Measurements from ENCODE around the gene CDPF1.

DNA sequence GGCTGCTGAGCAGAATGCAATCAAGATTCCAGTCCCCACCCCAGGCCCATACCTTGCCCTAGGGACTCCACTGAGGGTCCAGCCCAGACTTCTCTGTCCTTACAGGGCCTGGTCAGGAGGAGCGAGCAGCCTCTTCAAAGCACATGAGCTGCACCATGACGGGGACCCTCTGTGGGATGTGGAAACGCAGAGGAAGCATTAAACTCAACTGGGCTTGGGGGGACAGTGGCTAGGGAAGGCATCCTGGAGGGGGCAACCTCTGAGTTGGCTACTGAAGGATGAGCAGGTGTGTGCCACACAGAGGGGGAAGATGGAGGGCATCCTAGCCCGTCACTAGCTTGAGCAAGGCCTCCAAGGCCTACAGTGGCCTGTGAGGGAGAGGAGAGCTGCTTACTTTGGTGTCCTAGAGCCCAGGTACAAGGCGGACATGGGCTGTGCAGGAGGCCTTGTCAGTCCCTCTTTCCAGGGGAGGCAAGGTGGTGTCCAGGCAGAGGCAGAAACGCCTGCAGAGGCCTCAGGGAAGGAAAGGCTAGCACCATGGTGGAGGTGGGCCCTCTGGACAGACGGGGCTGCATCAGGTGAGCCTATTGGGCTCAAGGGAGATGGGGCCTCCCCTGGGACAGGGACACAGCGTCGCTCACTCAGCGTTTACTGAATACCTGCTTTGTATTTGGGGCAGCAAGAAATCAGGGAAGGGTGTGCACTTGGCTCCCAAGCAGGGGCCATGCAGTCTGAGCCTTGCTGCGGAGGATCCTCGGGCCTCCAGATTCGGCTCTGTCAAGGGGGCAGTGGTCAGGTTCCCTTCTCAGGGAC is 32.0 kb upstream of the CDPF1 start:
- TF ChIP-seq, protein P1, sequence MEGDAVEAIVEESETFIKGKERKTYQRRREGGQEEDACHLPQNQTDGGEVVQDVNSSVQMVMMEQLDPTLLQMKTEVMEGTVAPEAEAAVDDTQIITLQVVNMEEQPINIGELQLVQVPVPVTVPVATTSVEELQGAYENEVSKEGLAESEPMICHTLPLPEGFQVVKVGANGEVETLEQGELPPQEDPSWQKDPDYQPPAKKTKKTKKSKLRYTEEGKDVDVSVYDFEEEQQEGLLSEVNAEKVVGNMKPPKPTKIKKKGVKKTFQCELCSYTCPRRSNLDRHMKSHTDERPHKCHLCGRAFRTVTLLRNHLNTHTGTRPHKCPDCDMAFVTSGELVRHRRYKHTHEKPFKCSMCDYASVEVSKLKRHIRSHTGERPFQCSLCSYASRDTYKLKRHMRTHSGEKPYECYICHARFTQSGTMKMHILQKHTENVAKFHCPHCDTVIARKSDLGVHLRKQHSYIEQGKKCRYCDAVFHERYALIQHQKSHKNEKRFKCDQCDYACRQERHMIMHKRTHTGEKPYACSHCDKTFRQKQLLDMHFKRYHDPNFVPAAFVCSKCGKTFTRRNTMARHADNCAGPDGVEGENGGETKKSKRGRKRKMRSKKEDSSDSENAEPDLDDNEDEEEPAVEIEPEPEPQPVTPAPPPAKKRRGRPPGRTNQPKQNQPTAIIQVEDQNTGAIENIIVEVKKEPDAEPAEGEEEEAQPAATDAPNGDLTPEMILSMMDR (conservative IDR thresholded peaks at IDR 0.05): no peak
- TF ChIP-seq ZFX (IDR thresholded peaks at IDR 0.05): no peak
